H1 (cell line): ENCODE measurements around the gene BRD4. TPM values are rescaled to one million over a fixed set of nuclear protein-coding genes. Genes with fewer than 3 reads are reported as not detected.

Source experiments
- CTCF ChIA-PET: fragments of 300-600 bp; sonication (Branson Sonifier 250); formaldehyde crosslinking; loops from one replicate; lab custom pipeline; 2021; ENCODE audit not compliant: partially characterized antibody; lab: Charles Lee
- POLR2A ChIA-PET: fragments of 300-600 bp; sonication (Branson Sonifier 250); formaldehyde crosslinking; loops from one replicate; lab custom pipeline; 2021; ENCODE audit warnings: inconsistent platforms; ENCODE audit not compliant: partially characterized antibody; lab: Charles Lee
- DNase-seq, 2 experiments: peaks; one replicate each; pipeline versions ENCODE4 v3.0.0 to v3.0.0-alpha.2; 2010 to 2022; ENCODE audit warnings: low spot score in 2 of 2, low read depth in 1 of 2, mixed read lengths in 1 of 2
- FAIRE-seq: peaks from 2 replicates; lab custom pipeline; 2011; peaks lifted over from hg19 to GRCh38; lab: Jason Lieb, UNC
- H2AFZ ChIP-seq: 2 replicates; pipeline ENCODE4 v1.8.1; 2012; ENCODE audit warnings: low read length, inconsistent platforms
- H2AK5ac ChIP-seq: 2 replicates; pipeline ENCODE4 v1.6.1; 2013; ENCODE audit warnings: low read depth, low read length
- H2BK120ac ChIP-seq: replicated peaks from 2 replicates; pipeline ENCODE3; 2013; ENCODE audit warnings: low read depth, low read length, inconsistent platforms
- H2BK12ac ChIP-seq: 2 replicates; pipeline ENCODE4 v1.6.1; 2013; ENCODE audit warnings: low read depth, low read length
- H2BK15ac ChIP-seq: 2 replicates; pipeline ENCODE4 v1.6.1; 2013; ENCODE audit warnings: low read length
- H2BK20ac ChIP-seq: 2 replicates; pipeline ENCODE4 v1.6.1; 2013; ENCODE audit warnings: low read length
- H2BK5ac ChIP-seq: 2 replicates; pipeline ENCODE4 v1.6.1; 2013; ENCODE audit warnings: low read depth, low read length
- H3K14ac ChIP-seq: 2 replicates; pipeline ENCODE4 v1.6.1; 2013; ENCODE audit warnings: inconsistent platforms; ENCODE audit not compliant: insufficient read length
- H3K18ac ChIP-seq: 2 replicates; pipeline ENCODE4 v1.6.1; 2013; ENCODE audit warnings: low read length; ENCODE audit errors: extremely low read depth
- H3K23ac ChIP-seq: 2 replicates; pipeline ENCODE4 v1.6.1; 2013; ENCODE audit warnings: inconsistent platforms; ENCODE audit not compliant: insufficient read length
- H3K23me2 ChIP-seq: 2 replicates; pipeline ENCODE4 v1.6.1; 2013; ENCODE audit warnings: low read depth, low read length
- H3K27ac ChIP-seq: 2 replicates; pipeline ENCODE4 v1.6.1; 2011; ENCODE audit warnings: low read depth, low read length, inconsistent platforms
- H3K27me3 ChIP-seq, 4 experiments: replicated peaks in 1 of 4; 1 replicate in 1 of 4; 2 replicates in 3 of 4; pipeline versions ENCODE4 v1.6.1 to v1.8.1; 2011 to 2013; ENCODE audit warnings: low read length in 3 of 4, mild to moderate bottlenecking in 3 of 4, inconsistent platforms in 2 of 4, mixed read lengths in 2 of 4, moderate library complexity in 1 of 4; ENCODE audit not compliant: control insufficient read depth in 3 of 4, insufficient read depth in 3 of 4; ENCODE audit errors: extremely low read depth in 1 of 4
- H3K36me3 ChIP-seq, 4 experiments: 2 replicates each; pipeline versions ENCODE4 v1.6.1 to v1.8.1; 2011 to 2013; ENCODE audit warnings: mild to moderate bottlenecking in 4 of 4, low read length in 3 of 4, moderate library complexity in 2 of 4, control low read depth in 1 of 4, inconsistent platforms in 1 of 4; ENCODE audit not compliant: insufficient read depth in 4 of 4, control insufficient read depth in 2 of 4
- H3K4ac ChIP-seq: replicated peaks from 2 replicates; pipeline ENCODE3; 2013; ENCODE audit warnings: low read length, low read depth, mixed read lengths, inconsistent platforms; ENCODE audit not compliant: insufficient read length
- H3K4me1 ChIP-seq, 4 experiments: replicated peaks in 1 of 4; 1 replicate in 1 of 4; 2 replicates in 3 of 4; pipeline versions ENCODE4 v1.6.1 to v1.8.1; 2011 to 2013; ENCODE audit warnings: low read length in 3 of 4, inconsistent platforms in 2 of 4, mixed read lengths in 1 of 4; ENCODE audit not compliant: insufficient read depth in 4 of 4, control insufficient read depth in 3 of 4
- H3K4me2 ChIP-seq, 2 experiments: 2 replicates each; pipeline versions ENCODE4 v1.6.1 to v1.8.1; 2011 to 2013; ENCODE audit warnings: low read depth in 2 of 2, low read length in 2 of 2, control low read depth in 1 of 2, inconsistent platforms in 1 of 2, mild to moderate bottlenecking in 1 of 2; ENCODE audit not compliant: insufficient read depth in 1 of 2
- H3K4me3 ChIP-seq, 4 experiments: fragments of 200-600, 300-600 bp in 1 of 4; sonication (generic), shearing (Covaris generic), sonication (Bioruptor Twin) in 1 of 4; 2 replicates each; pipeline versions ENCODE4 v1.5.1 to v1.8.1; 2011 to 2016; ENCODE audit warnings: low read length in 4 of 4, low read depth in 3 of 4, control low read depth in 2 of 4, inconsistent platforms in 2 of 4, mild to moderate bottlenecking in 2 of 4, mixed read lengths in 1 of 4, moderate library complexity in 1 of 4; ENCODE audit not compliant: insufficient read depth in 2 of 4; ENCODE audit errors: extremely low read depth in 1 of 4
- H3K56ac ChIP-seq: replicated peaks from 2 replicates; pipeline ENCODE3; 2013; ENCODE audit warnings: low read depth, mild to moderate bottlenecking, mixed read lengths, low read length, inconsistent platforms; ENCODE audit not compliant: insufficient read length
- H3K79me1 ChIP-seq: 2 replicates; pipeline ENCODE4 v1.6.1; 2013; ENCODE audit warnings: low read depth, low read length, control low read depth
- H3K79me2 ChIP-seq, 2 experiments: 2 replicates each; pipeline versions ENCODE4 v1.6.1 to v1.8.1; 2012 to 2013; ENCODE audit warnings: low read length in 2 of 2, mild to moderate bottlenecking in 2 of 2, inconsistent platforms in 1 of 2; ENCODE audit not compliant: insufficient read depth in 2 of 2, control insufficient read depth in 1 of 2
- H3K9ac ChIP-seq, 4 experiments: replicated peaks in 1 of 4; 1 replicate in 1 of 4; 2 replicates in 3 of 4; pipeline versions ENCODE4 v1.6.1 to v1.8.1; 2011 to 2013; ENCODE audit warnings: low read depth in 3 of 4, low read length in 3 of 4, control low read depth in 2 of 4, mild to moderate bottlenecking in 2 of 4, moderate library complexity in 2 of 4, inconsistent platforms in 1 of 4; ENCODE audit errors: extremely low read depth in 1 of 4
- H3K9me3 ChIP-seq, 2 experiments: 2 replicates each; pipeline versions ENCODE4 v1.6.1 to v1.8.1; 2012 to 2013; ENCODE audit warnings: mild to moderate bottlenecking in 2 of 2, moderate library complexity in 2 of 2, control low read depth in 1 of 2, inconsistent platforms in 1 of 2, low read depth in 1 of 2, low read length in 1 of 2, mixed read lengths in 1 of 2; ENCODE audit not compliant: insufficient read depth in 2 of 2
- H4K20me1 ChIP-seq, 2 experiments: replicated peaks in 1 of 2; 2 replicates each; pipeline versions ENCODE3 to v1.8.1; 2011 to 2013; ENCODE audit warnings: inconsistent platforms in 2 of 2, low read length in 2 of 2, mild to moderate bottlenecking in 1 of 2; ENCODE audit not compliant: insufficient read depth in 2 of 2, control insufficient read depth in 1 of 2
- H4K5ac ChIP-seq: 2 replicates; pipeline ENCODE4 v1.6.1; 2013; ENCODE audit warnings: low read length, low read depth, mixed read lengths, inconsistent platforms; ENCODE audit not compliant: insufficient read length
- H4K8ac ChIP-seq: 2 replicates; pipeline ENCODE4 v1.8.0; 2013; ENCODE audit warnings: mild to moderate bottlenecking, moderate library complexity, low read length, inconsistent platforms; ENCODE audit not compliant: insufficient read depth; ENCODE audit errors: extremely low read depth
- H4K91ac ChIP-seq: replicated peaks from 2 replicates; pipeline ENCODE3; 2013; ENCODE audit warnings: low read length, mixed read lengths, inconsistent platforms; ENCODE audit not compliant: insufficient read length
- ATF3 ChIP-seq: IDR thresholded peaks from 2 replicates; pipeline ENCODE4 v1.6.1; 2011; ENCODE audit warnings: low read depth, mild to moderate bottlenecking, low read length; ENCODE audit not compliant: insufficient read depth
- CBX5 ChIP-seq: fragments of 300-800, 300-1000 bp; sonication (generic); IDR thresholded peaks from 2 replicates; pipeline ENCODE4 v1.7.1; 2016; ENCODE audit warnings: antibody characterized with exemption, low read length, low read depth
- KDM5A ChIP-seq: fragments of 200-600 bp; IDR thresholded peaks from 2 replicates; pipeline ENCODE4 v1.7.1; 2012; ENCODE audit warnings: mild to moderate bottlenecking, low read length, inconsistent platforms, mixed read lengths
- NANOG ChIP-seq: IDR thresholded peaks from 2 replicates; pipeline ENCODE4 v1.6.1; 2011; ENCODE audit warnings: low read length, low read depth, mild to moderate bottlenecking, inconsistent platforms; ENCODE audit not compliant: insufficient read depth, poor library complexity, severe bottlenecking
- SIN3A ChIP-seq, 2 experiments: IDR thresholded peaks in 1 of 2; conservative IDR thresholded peaks in 1 of 2; 2 replicates each; pipeline ENCODE4 v1.6.1; 2011 to 2012; ENCODE audit warnings: low read length in 2 of 2, improper control_type of control experiment in 1 of 2, low read depth in 1 of 2, mild to moderate bottlenecking in 1 of 2
- SP1 ChIP-seq: IDR thresholded peaks from 2 replicates; pipeline ENCODE4 v1.6.1; 2011; ENCODE audit warnings: low read depth, low read length
- YY1 ChIP-seq: IDR thresholded peaks from 2 replicates; pipeline ENCODE4 v1.6.1; 2011; ENCODE audit warnings: low read depth, mild to moderate bottlenecking, low read length
- WGBS, 2 experiments: shearing (Covaris generic) in 1 of 2; methylation state at CpG; one replicate each; pipeline versions ENCODE4 v1.1.6 to v1.1.7; 2013 to 2015; ENCODE audit warnings: low lambda C conversion rate in 2 of 2, mixed read lengths in 2 of 2, inconsistent platforms in 1 of 2, low coverage in 1 of 2, missing lambda C conversion rate in 1 of 2; ENCODE audit not compliant: insufficient replicate concordance in 2 of 2, insufficient coverage in 1 of 2, insufficient read length in 1 of 2; ENCODE audit errors: extremely low coverage in 1 of 2, missing lambda C conversion rate in 1 of 2; 5-methylcytosine and 5-hydroxymethylcytosine counted together
- polyA plus RNA-seq, 7 experiments: library from polyadenylated mRNA; depleted of rRNA in 3 of 7; stranded (reverse) in 5 of 7; unstranded in 2 of 7; fragments of >200 nt in 5 of 7; fragments of 200-250 nt in 2 of 7; gene quantifications; 1 replicate in 5 of 7; 2 replicates in 1 of 7; 4 replicates in 1 of 7; pipeline versions ENCODE4 v1.2.1 to v1.2.3, GENCODE V29; 2011 to 2013; ENCODE audit warnings: missing spikeins in 2 of 7, mixed read lengths in 2 of 7
- total RNA-seq: library from RNA; stranded (reverse); fragmentation: NEBNext Ultra II Directional; extraction: Animal tissue kit (Norgen Biotek cat#: 25700); gene quantifications from 2 replicates; pipeline ENCODE4 v1.2.1, GENCODE V29; 2021

The BRD4 gene
- total and polyA plus RNA-seq, 2 of the 8 experiments (the other 6 are each of a cell fraction or from before 2014, with no cell fraction given): 14.1 to 146 TPM

GRCh38 chr19:15244106-15244803, 88.1 kb downstream of the BRD4 start:
- no peaks in the 10 kb centered on the region for H3K23me2 ChIP-seq
- no peak overlapping the region for H2BK120ac ChIP-seq
- H3K18ac ChIP-seq: no peak overlapping the region
- H3K9ac ChIP-seq: no peak overlapping the region; a peak in 1 of 7 replicates
- no peak overlapping the region for H2BK5ac ChIP-seq
- H3K56ac ChIP-seq: no peak overlapping the region
- H2AK5ac ChIP-seq: no peak overlapping the region
- no peak overlapping the region for H3K14ac ChIP-seq
- no peaks in the 10 kb centered on the region for H3K27me3 ChIP-seq
- ChIA-PET POLR2A (interaction anchor here (0.6 to 1.6 kb wide), 4 partner anchors 10 to 135 kb away, joined by 3 to 4 read pairs (median 3); no protein-coding TSS in a partner anchor), CTCF (interaction anchor here (0.6 to 8.9 kb wide), 5 partner anchors 8 to 66 kb away, joined by 3 to 81 read pairs (median 8); partner anchors contain the start of gene EPHX3)
- FAIRE-seq (no peak), DNase-seq (no peak)
- H4K5ac ChIP-seq: no peak overlapping the region
- no peak overlapping the region for H2AFZ ChIP-seq
- no peak overlapping the region for H3K4me3 ChIP-seq
- H2BK12ac ChIP-seq: no peak overlapping the region
- H3K36me3 ChIP-seq: peaks cover 25 to 59% (median 43%) of the 10 kb centered on the region in 4 experiments
- no peak overlapping the region for H4K91ac ChIP-seq
- H3K4ac ChIP-seq: no peak overlapping the region
- H4K20me1 ChIP-seq: peaks cover 20 to 26% of the 10 kb centered on the region in 2 experiments
- no peak overlapping the region for H3K27ac ChIP-seq
- H2BK15ac ChIP-seq: no peak overlapping the region
- no peaks in the 10 kb centered on the region for H3K4me1 ChIP-seq
- H3K4me2 ChIP-seq: no peak overlapping the region
- H2BK20ac ChIP-seq: no peak overlapping the region
- H3K23ac ChIP-seq: no peak overlapping the region
- H4K8ac ChIP-seq: no peak overlapping the region
- WGBS, 2 experiments: 90% methylated on average over 10 of the region's 24 CpGs; no CpG with 5 or more reads in 1 of the 2 experiments
- no peaks in the 10 kb centered on the region for H3K9me3 ChIP-seq
- no peaks in the 10 kb centered on the region for H3K79me2 ChIP-seq
- TF ChIP-seq CBX5 (no peak), YY1 (no peak), SIN3A (conservative IDR thresholded peaks at IDR 0.05 in 1 of 2, IDR thresholded peaks at IDR 0.05 in 1 of 2; ENCODE audit: low read depth in 1 of 2, low read length in 2 of 2) (no peak), NANOG (no peak), ATF3 (no peak), KDM5A (no peak), SP1 (no peak)
- H3K79me1 ChIP-seq: peaks cover 18% of the 10 kb centered on the region
